ENCODE measurements around the gene RPS29. TPM values are rescaled to one million over a fixed set of nuclear protein-coding genes. Genes with fewer than 3 reads are reported as not detected.

RPS29 gene
- polyA plus RNA-seq, 2 of the 4 experiments (the other 2 are of a cell fraction) = 3,539 to 3,909 TPM

- FAIRE-seq (no peak), ATAC-seq (no peak), DNase-seq (ENCODE audit: low read depth in 1 of 2, low spot score in 1 of 2) (no peak)
- ChIA-PET CTCF (interaction anchor here (1.2 to 2.6 kb wide), 2 partner anchors 12 to 77 kb away, joined by 4 to 6 read pairs; no protein-coding TSS in a partner anchor), POLR2A (no interaction called here)
- Histone ChIP-seq H3K4me2 (no peak overlapping the region), H3K9me3 (peaks cover 8% of the 10 kb centered on the region; the same call in 2 of the 3 replicates), H3K27ac (no peak overlapping the region), H3K4me3 (no peak overlapping the region), H3K4me1 (no peaks in the 10 kb centered on the region)
- TF ChIP-seq, protein P1, sequence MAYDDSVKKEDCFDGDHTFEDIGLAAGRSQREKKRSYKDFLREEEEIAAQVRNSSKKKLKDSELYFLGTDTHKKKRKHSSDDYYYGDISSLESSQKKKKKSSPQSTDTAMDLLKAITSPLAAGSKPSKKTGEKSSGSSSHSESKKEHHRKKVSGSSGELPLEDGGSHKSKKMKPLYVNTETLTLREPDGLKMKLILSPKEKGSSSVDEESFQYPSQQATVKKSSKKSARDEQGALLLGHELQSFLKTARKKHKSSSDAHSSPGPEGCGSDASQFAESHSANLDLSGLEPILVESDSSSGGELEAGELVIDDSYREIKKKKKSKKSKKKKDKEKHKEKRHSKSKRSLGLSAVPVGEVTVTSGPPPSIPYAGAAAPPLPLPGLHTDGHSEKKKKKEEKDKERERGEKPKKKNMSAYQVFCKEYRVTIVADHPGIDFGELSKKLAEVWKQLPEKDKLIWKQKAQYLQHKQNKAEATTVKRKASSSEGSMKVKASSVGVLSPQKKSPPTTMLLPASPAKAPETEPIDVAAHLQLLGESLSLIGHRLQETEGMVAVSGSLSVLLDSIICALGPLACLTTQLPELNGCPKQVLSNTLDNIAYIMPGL (CRISPR knock-in tag; IDR thresholded peaks at IDR 0.05; ENCODE audit: borderline replicate concordance) = no peak
- TF ChIP-seq BHLHE40 (IDR thresholded peaks at IDR 0.05; ENCODE audit: low read depth, low read length) (no peak), CHD4 (IDR thresholded peaks at IDR 0.05; ENCODE audit: borderline replicate concordance) (no peak), HOXB5 (CRISPR knock-in tag; IDR thresholded peaks at IDR 0.05) (no peak), REST (IDR thresholded peaks at IDR 0.05) (no peak), CBX2 (IDR thresholded peaks at IDR 0.05; ENCODE audit: borderline replicate concordance, low read depth) (no peak), JUNB (IDR thresholded peaks at IDR 0.05) (no peak), EHMT2 (IDR thresholded peaks at IDR 0.05; ENCODE audit: low read depth) (no peak), MYC (IDR thresholded peaks at IDR 0.05; ENCODE audit: borderline replicate concordance, low read length) (no peak), RARB (CRISPR knock-in tag; IDR thresholded peaks at IDR 0.05) (no peak), MAFK (IDR thresholded peaks at IDR 0.05; ENCODE audit: partially characterized antibody) (no peak), JUN (IDR thresholded peaks at IDR 0.05) (no peak), FOSB (CRISPR knock-in tag; IDR thresholded peaks at IDR 0.05) (no peak), ZNF302 (CRISPR knock-in tag; IDR thresholded peaks at IDR 0.05) (no peak), ZFP36 (IDR thresholded peaks at IDR 0.05; ENCODE audit: borderline replicate concordance, partially characterized antibody) (no peak), HEYL (CRISPR knock-in tag; IDR thresholded peaks at IDR 0.05) (no peak), ZC3H11A (IDR thresholded peaks at IDR 0.05) (no peak), ZSCAN20 (CRISPR knock-in tag; IDR thresholded peaks at IDR 0.05) (no peak), RFX5 (IDR thresholded peaks at IDR 0.05) (no peak)
- TF ChIP-seq, protein P2, sequence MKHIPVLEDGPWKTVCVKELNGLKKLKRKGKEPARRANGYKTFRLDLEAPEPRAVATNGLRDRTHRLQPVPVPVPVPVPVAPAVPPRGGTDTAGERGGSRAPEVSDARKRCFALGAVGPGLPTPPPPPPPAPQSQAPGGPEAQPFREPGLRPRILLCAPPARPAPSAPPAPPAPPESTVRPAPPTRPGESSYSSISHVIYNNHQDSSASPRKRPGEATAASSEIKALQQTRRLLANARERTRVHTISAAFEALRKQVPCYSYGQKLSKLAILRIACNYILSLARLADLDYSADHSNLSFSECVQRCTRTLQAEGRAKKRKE (CRISPR knock-in tag; IDR thresholded peaks at IDR 0.05; ENCODE audit: low read depth) = no peak
- WGBS (ENCODE audit: missing lambda C conversion rate) = 48% methylated on average over 4 of the region's 4 CpGs
Measured at GRCh38 chr14:49538852-49539251, 47.3 kb downstream of the RPS29 start.

Small RNAs within 50 kb of the gene (small RNA-seq; reads per million reads assigned to genes)
- gene AL139099.3 (0 reads per million in 6 experiments), gene AL139099.4 (0 reads per million in 6 experiments), gene RF00019 (0 reads per million in 6 experiments), gene RNA5SP384 (0 reads per million in 6 experiments)

Other genes starting within 250 kb of the RPS29 start
- 34.6 and 50.7 TPM in 2 replicates for gene LRR1, start 12.6 kb upstream of the RPS29 start, polyA plus RNA-seq (2011; rRNA removed)
- gene LRR1, start 12.6 kb upstream of the RPS29 start, polyA plus RNA-seq (2017; fragmentation: RNase III; extraction: RNeasy Plus Mini Kit Qiagen cat#74134 plus additional on column Dnase treatment) = 48.4 to 53.5 TPM (median 52.8 TPM) in 3 replicates
- gene RPL36AL, start 34.2 kb upstream of the RPS29 start, polyA plus RNA-seq (2011; rRNA removed) = 280 and 390 TPM in 2 replicates
- 454 to 469 TPM (median 468 TPM) in 3 replicates for gene RPL36AL, start 34.2 kb upstream of the RPS29 start, polyA plus RNA-seq (2017; fragmentation: RNase III; extraction: RNeasy Plus Mini Kit Qiagen cat#74134 plus additional on column Dnase treatment)
- 33.0 and 35.6 TPM in 2 replicates for gene MGAT2, start 34.4 kb upstream of the RPS29 start, polyA plus RNA-seq (2011; rRNA removed)
- gene MGAT2, start 34.4 kb upstream of the RPS29 start, polyA plus RNA-seq (2017; fragmentation: RNase III; extraction: RNeasy Plus Mini Kit Qiagen cat#74134 plus additional on column Dnase treatment) = 26.7 to 27.0 TPM (median 26.9 TPM) in 3 replicates
- 10.5 and 14.1 TPM in 2 replicates for gene DNAAF2, start 48.9 kb upstream of the RPS29 start, polyA plus RNA-seq (2011; rRNA removed)
- gene DNAAF2, start 48.9 kb upstream of the RPS29 start, polyA plus RNA-seq (2017; fragmentation: RNase III; extraction: RNeasy Plus Mini Kit Qiagen cat#74134 plus additional on column Dnase treatment) = 10.8 to 12.1 TPM (median 11.9 TPM) in 3 replicates
- 28.1 and 30.4 TPM in 2 replicates for gene POLE2, start 101.8 kb upstream of the RPS29 start, polyA plus RNA-seq (2011; rRNA removed)
- 18.0 to 23.3 TPM (median 20.2 TPM) in 3 replicates for gene POLE2, start 101.8 kb upstream of the RPS29 start, polyA plus RNA-seq (2017; fragmentation: RNase III; extraction: RNeasy Plus Mini Kit Qiagen cat#74134 plus additional on column Dnase treatment)
- gene KLHDC1, start 106.7 kb upstream of the RPS29 start, polyA plus RNA-seq (2011; rRNA removed) = 0.70 and 0.74 TPM in 2 replicates
- 0.42 to 1.2 TPM (median 1.1 TPM) in 3 replicates for gene KLHDC1, start 106.7 kb upstream of the RPS29 start, polyA plus RNA-seq (2017; fragmentation: RNase III; extraction: RNeasy Plus Mini Kit Qiagen cat#74134 plus additional on column Dnase treatment)
- gene KLHDC2, start 181.8 kb upstream of the RPS29 start, polyA plus RNA-seq (2011; rRNA removed) = 75.7 and 83.7 TPM in 2 replicates
- gene KLHDC2, start 181.8 kb upstream of the RPS29 start, polyA plus RNA-seq (2017; fragmentation: RNase III; extraction: RNeasy Plus Mini Kit Qiagen cat#74134 plus additional on column Dnase treatment) = 38.9 to 47.5 TPM (median 46.4 TPM) in 3 replicates